Measurements from ENCODE around the gene KBTBD2. TPM values are rescaled to one million over a fixed set of nuclear protein-coding genes. Genes with fewer than 3 reads are reported as not detected.
A peak's percentile ranks its signal among the peaks of the same experiment; 100 is the strongest.

The KBTBD2 gene
- total and polyA plus RNA-seq, 2 of the 4 experiments (the other 2 are of a cell fraction): 13.2 to 32.3 TPM

- Histone ChIP-seq H3K9ac (ENCODE audit: low read depth, low read length) (peak overlapping the region; percentile 75), H3K27ac (ENCODE audit: insufficient read depth, low read length) (peak overlapping the region; percentile 99), H4K8ac (ENCODE audit: low read depth in 2 of 2, low read length in 2 of 2) (peak overlapping the region; percentile 90 to 91), H3K4me1 (ENCODE audit: control insufficient read depth, insufficient read depth, low read length) (peaks cover 2% of the 10 kb centered on the region; the same call in 1 of the 2 replicates), H4K91ac (ENCODE audit: insufficient read depth, low read depth, low read length) (peak overlapping the region; percentile 92), H3K56ac (ENCODE audit: extremely low read depth, insufficient read depth, low read length) (peak overlapping the region; percentile 59), H2BK5ac (ENCODE audit: low read depth, low read length, poor library complexity, severe bottlenecking) (peak overlapping the region; percentile 98), H3K4me3 (ENCODE audit: insufficient read depth, low read depth, low read length) (peak overlapping the region; percentile 86), H3K23ac (ENCODE audit: low read depth, low read length) (peak overlapping the region; percentile 96), H3K14ac (replicated peaks; ENCODE audit: low read depth, low read length) (peak overlapping the region; percentile 77), H2BK120ac (ENCODE audit: low read depth, low read length) (peak overlapping the region; percentile 71), H3K4me2 (ENCODE audit: low read depth, low read length) (peak overlapping the region; percentile 67), H2BK15ac (ENCODE audit: low read depth, low read length) (no peak overlapping the region), H4K5ac (ENCODE audit: low read depth, low read length) (peak overlapping the region; percentile 33), H2AK5ac (ENCODE audit: low read depth, low read length) (peak overlapping the region; percentile 25), H3K27me3 (ENCODE audit: control insufficient read depth, insufficient read depth, low read length) (no peaks in the 10 kb centered on the region), H3K4ac (ENCODE audit: low read depth, low read length) (peak overlapping the region; percentile 94), H2BK20ac (ENCODE audit: low read depth, low read length) (no peak overlapping the region), H2AFZ (replicated peaks; ENCODE audit: low read length, poor library complexity) (peak overlapping the region; percentile 93), H3K79me1 (ENCODE audit: low read depth in 1 of 2, low read length in 2 of 2) (peaks cover 0 to 9% of the 10 kb centered on the region in 2 experiments; a peak in 1 of 4 replicates), H3K9me1 (ENCODE audit: insufficient read depth, low read length) (0 out of 2 replicates have a peak, but pooled peaks cover 7% of the 10 kb centered on the region), H3K36me3 (ENCODE audit: control insufficient read depth, insufficient read depth, low read length) (no peaks in the 10 kb centered on the region), H3K18ac (ENCODE audit: low read depth, low read length) (peak overlapping the region; percentile 68), H3K9me3 (ENCODE audit: control insufficient read depth, insufficient read depth, low read length) (no peaks in the 10 kb centered on the region), H2AK9ac (replicated peaks; ENCODE audit: low read depth, low read length, poor library complexity) (peak overlapping the region; percentile 89), H4K20me1 (ENCODE audit: insufficient read depth, low read length) (peaks cover 27% of the 10 kb centered on the region)
- CTCF ChIA-PET: no interaction called here
- in situ Hi-C loops (cut with MboI; ENCODE audit: low sequenced_read_pairs): no loop called here
- DNase-seq (peak; percentile 92), ATAC-seq (ENCODE audit: low read depth) (peak; percentile 79)
- BruUV-seq (replicated peaks): no TSS peak
- dilution Hi-C loops (cut with HindIII; ENCODE audit: low sequenced_read_pairs, unreplicated experiment): no loop called here
- TF ChIP-seq MAZ (IDR thresholded peaks at IDR 0.05; ENCODE audit: borderline replicate concordance, low read depth, low read length): peak; percentile 93
- TF ChIP-seq POLR2A (IDR thresholded peaks at IDR 0.05; ENCODE audit: low read depth, low read length): peak; percentile 39; the same call in 1 of the 2 replicates
- no peak for TF ChIP-seq MXI1 (IDR thresholded peaks at IDR 0.05; ENCODE audit: borderline replicate concordance, low read depth, low read length)
- POLR2A ChIA-PET (ENCODE audit: unreplicated experiment): interaction anchor here (0.5 to 0.6 kb wide), 3 partner anchors 392 to 1914 kb away, joined by 3 to 6 read pairs (median 4); no protein-coding TSS in a partner anchor
- intact Hi-C loops (cut with micrococcal nuclease): loop anchor here (1.0 to 5.0 kb wide), 4 partner anchors 50 to 215 kb away; partner anchors contain the start of genes NT5C3A and RP9
- WGBS, 2 experiments (ENCODE audit: extremely low coverage in 2 of 2, insufficient read length in 1 of 2): 0% methylated on average over 13 of the region's 85 CpGs; no CpG with 5 or more reads in 1 of the 2 experiments
Observed at GRCh38 chr7:32891800-32892520, 400 bp upstream of the KBTBD2 start.
